DND-41 (cell line): ENCODE results near the gene OMA1.
"Not testable (repeated sequence)": the region's sequence is repeated elsewhere in the genome, so short reads cannot be mapped to it uniquely, and the experiment has no call there.

Source experiments
- ATAC-seq: fragments of 200-7000 bp; cut with Tn5 transposase; 3 replicates; pipeline ENCODE4 v1.9.1; 2021; ENCODE audit warnings: low read depth; ENCODE audit not compliant: insufficient read depth
- DNase-seq: peaks from one replicate; pipeline ENCODE4 v3.0.0-alpha.2; 2020
- H2AFZ ChIP-seq: 2 replicates; pipeline ENCODE4 v1.6.0; 2012; ENCODE audit warnings: low read depth, low read length
- H3K27ac ChIP-seq: 2 replicates; pipeline ENCODE4 v1.5.1; 2012; ENCODE audit warnings: low read length, inconsistent platforms
- H3K27me3 ChIP-seq: fragments of 200-600 bp; sonication (generic); 2 replicates; pipeline ENCODE4 v1.6.0; 2012; ENCODE audit warnings: low read length, mild to moderate bottlenecking, inconsistent platforms; ENCODE audit not compliant: insufficient read depth, poor library complexity
- H3K36me3 ChIP-seq: 2 replicates; pipeline ENCODE4 v1.5.1; 2012; ENCODE audit warnings: low read length, inconsistent platforms; ENCODE audit not compliant: insufficient read depth
- H3K4me1 ChIP-seq: 2 replicates; pipeline ENCODE4 v1.5.1; 2012; ENCODE audit warnings: mild to moderate bottlenecking, low read length; ENCODE audit not compliant: insufficient read depth
- H3K4me2 ChIP-seq: 2 replicates; pipeline ENCODE4 v1.6.0; 2012; ENCODE audit warnings: mild to moderate bottlenecking, moderate library complexity, low read length, inconsistent platforms; ENCODE audit not compliant: insufficient read depth
- H3K4me3 ChIP-seq, 2 experiments: fragments of 200-600 bp in 1 of 2; shearing (Covaris generic) in 1 of 2; 2 replicates each; pipeline ENCODE4 v1.5.1; 2012 to 2016; ENCODE audit warnings: inconsistent platforms in 2 of 2, low read length in 2 of 2, mild to moderate bottlenecking in 2 of 2, low read depth in 1 of 2, moderate library complexity in 1 of 2
- H3K79me2 ChIP-seq: 2 replicates; pipeline ENCODE4 v1.6.0; 2012; ENCODE audit warnings: low read length, inconsistent platforms; ENCODE audit not compliant: insufficient read depth
- H3K9ac ChIP-seq: 2 replicates; pipeline ENCODE4 v1.6.0; 2012; ENCODE audit warnings: low read depth, mild to moderate bottlenecking, inconsistent platforms, low read length, moderate library complexity
- H3K9me3 ChIP-seq: 2 replicates; pipeline ENCODE4 v1.5.1; 2012; ENCODE audit warnings: low read length, moderate library complexity, mild to moderate bottlenecking, inconsistent platforms; ENCODE audit not compliant: insufficient read depth, severe bottlenecking
- H4K20me1 ChIP-seq: 2 replicates; pipeline ENCODE4 v1.6.0; 2012; ENCODE audit warnings: low read length; ENCODE audit not compliant: insufficient read depth
- CTCF ChIP-seq: IDR thresholded peaks from 2 replicates; pipeline ENCODE4 v1.5.1; 2012; ENCODE audit warnings: borderline replicate concordance, low read length, moderate library complexity, mild to moderate bottlenecking; ENCODE audit not compliant: poor library complexity, severe bottlenecking; ENCODE audit errors: extremely low read depth
- EZH2 ChIP-seq: IDR thresholded peaks from 3 replicates; pipeline ENCODE4 v1.6.1; 2012; ENCODE audit warnings: borderline replicate concordance, low read depth, mild to moderate bottlenecking, moderate library complexity, low read length, inconsistent platforms; ENCODE audit not compliant: severe bottlenecking

The OMA1 gene

GRCh38 chr1:58497499-58497898 is 49.0 kb downstream of the OMA1 start:
- no peak overlapping the region for H2AFZ ChIP-seq
- no peaks in the 10 kb centered on the region for H3K4me1 ChIP-seq
- ATAC-seq (no peak), DNase-seq (no peak)
- H3K4me3 ChIP-seq, result no peak overlapping the region
- no peaks in the 10 kb centered on the region for H3K27me3 ChIP-seq
- no peak for TF ChIP-seq EZH2
- no peak for TF ChIP-seq CTCF
- H3K4me2 ChIP-seq, result no peak overlapping the region
- H3K27ac ChIP-seq, result no peak overlapping the region
- no peaks in the 10 kb centered on the region for H3K79me2 ChIP-seq
- H4K20me1 ChIP-seq, result no peaks in the 10 kb centered on the region
- H3K36me3 ChIP-seq, result no peaks in the 10 kb centered on the region; the same call in 1 of the 2 replicates
- no peak overlapping the region for H3K9ac ChIP-seq
- no peaks in the 10 kb centered on the region for H3K9me3 ChIP-seq

GRCh38 chr1:58496042-58496441 is 50.5 kb downstream of the OMA1 start:
- Histone ChIP-seq H3K9ac (no peak overlapping the region), H3K4me1 (no peaks in the 10 kb centered on the region), H3K9me3 (no peaks in the 10 kb centered on the region), H3K36me3 (no peaks in the 10 kb centered on the region; the same call in 1 of the 2 replicates), H2AFZ (no peak overlapping the region), H4K20me1 (no peaks in the 10 kb centered on the region), H3K4me2 (no peak overlapping the region), H3K27ac (no peak overlapping the region), H3K79me2 (no peaks in the 10 kb centered on the region), H3K4me3 (no peak overlapping the region), H3K27me3 (no peaks in the 10 kb centered on the region)
- TF ChIP-seq CTCF (no peak), EZH2 (no peak)
- ATAC-seq (no peak), DNase-seq (no peak)

- not testable (repeated sequence) for H3K4me3 ChIP-seq, H3K9me3 ChIP-seq, H3K9ac ChIP-seq, DNase-seq, H3K27ac ChIP-seq, H4K20me1 ChIP-seq, H3K36me3 ChIP-seq, H3K4me2 ChIP-seq, ATAC-seq, H2AFZ ChIP-seq, H3K79me2 ChIP-seq, H3K27me3 ChIP-seq, H3K4me1 ChIP-seq
These were observed 57.6 kb downstream of the OMA1 start for GRCh38 chr1:58488914-58489313.

GRCh38 chr1:58487002-58487401 is 59.5 kb downstream of the OMA1 start:
- no peak overlapping the region for H3K4me2 ChIP-seq
- no peaks in the 10 kb centered on the region for H4K20me1 ChIP-seq
- no peak for DNase-seq
- no peak overlapping the region for H2AFZ ChIP-seq
- H3K9ac ChIP-seq, result no peak overlapping the region
- no peak overlapping the region for H3K27ac ChIP-seq
- no peak for ATAC-seq
- no peaks in the 10 kb centered on the region for H3K79me2 ChIP-seq
- no peaks in the 10 kb centered on the region for H3K4me1 ChIP-seq
- no peak overlapping the region for H3K4me3 ChIP-seq
- H3K9me3 ChIP-seq, result peaks cover 4% of the 10 kb centered on the region
- TF ChIP-seq EZH2 (no peak), CTCF (no peak)
- H3K36me3 ChIP-seq, result peaks cover 4% of the 10 kb centered on the region
- no peaks in the 10 kb centered on the region for H3K27me3 ChIP-seq
